Measurements from ENCODE around the gene FURIN.

- TF ChIP-seq POLR2AphosphoS5 (IDR thresholded peaks at IDR 0.05; ENCODE audit: low read depth, low read length) (no peak), CTCF (IDR thresholded peaks at IDR 0.05) (no peak), TCF12 (IDR thresholded peaks at IDR 0.05) (no peak), RAD21 (IDR thresholded peaks at IDR 0.05; ENCODE audit: low read length) (no peak)
- TF ChIP-seq, protein P1, sequence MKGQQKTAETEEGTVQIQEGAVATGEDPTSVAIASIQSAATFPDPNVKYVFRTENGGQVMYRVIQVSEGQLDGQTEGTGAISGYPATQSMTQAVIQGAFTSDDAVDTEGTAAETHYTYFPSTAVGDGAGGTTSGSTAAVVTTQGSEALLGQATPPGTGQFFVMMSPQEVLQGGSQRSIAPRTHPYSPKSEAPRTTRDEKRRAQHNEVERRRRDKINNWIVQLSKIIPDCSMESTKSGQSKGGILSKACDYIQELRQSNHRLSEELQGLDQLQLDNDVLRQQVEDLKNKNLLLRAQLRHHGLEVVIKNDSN (IDR thresholded peaks at IDR 0.05; ENCODE audit: borderline replicate concordance, low read depth): no peak
Observed at GRCh38 chr15:90866800-90867199, 1.6 kb upstream of the FURIN start.
